Heart right ventricle (tissue), 16 donors: ENCODE data around the gene ATP5F1E. TPM values are rescaled to one million over a fixed set of nuclear protein-coding genes. Genes with fewer than 3 reads are reported as not detected.

Experiments used
- ATAC-seq, 8 donors: fragments of 200-7000 bp; cut with Tn5 transposase; one replicate each; pipeline ENCODE4 v1.9.1; 2020; ENCODE audit warnings: mild to moderate bottlenecking in 8 of 8, moderate library complexity in 8 of 8, moderate number of reproducible peaks in 1 of 8
- DNase-seq, 2 donors: peaks; one replicate each; pipeline ENCODE4 v3.0.0-alpha.2; 2020
- H3K27ac ChIP-seq, 10 donors: fragments of 200-600 bp; sonication (generic) in 2 of 10; one replicate each; pipeline versions ENCODE4 v1.5.0 to v1.8.0; 2020 to 2022; ENCODE audit warnings: mild to moderate bottlenecking in 3 of 10
- H3K27me3 ChIP-seq, 7 donors: fragments of 200-600 bp; one replicate each; pipeline ENCODE4 v1.8.0; 2021 to 2022; ENCODE audit warnings: mild to moderate bottlenecking in 2 of 7
- H3K36me3 ChIP-seq, 9 donors: fragments of 200-600 bp; sonication (generic) in 1 of 9; one replicate each; pipeline versions ENCODE4 v1.5.0 to v1.8.0; 2020 to 2022; ENCODE audit warnings: mild to moderate bottlenecking in 2 of 9
- H3K4me1 ChIP-seq, 9 donors: fragments of 200-600 bp; sonication (generic) in 1 of 9; one replicate each; pipeline versions ENCODE4 v1.5.0 to v1.8.0; 2020 to 2022; ENCODE audit warnings: mild to moderate bottlenecking in 4 of 9
- H3K4me3 ChIP-seq, 10 donors: fragments of 200-600 bp; sonication (generic) in 2 of 10; one replicate each; pipeline versions ENCODE4 v1.5.0 to v1.8.0; 2020 to 2022; ENCODE audit warnings: mild to moderate bottlenecking in 7 of 10, moderate library complexity in 2 of 10
- H3K9me3 ChIP-seq, 11 donors: fragments of 200-600 bp in 10 of 11; sonication (generic) in 2 of 11; one replicate each; pipeline versions ENCODE4 v1.5.0 to v1.8.0; 2013 to 2022; ENCODE audit warnings: mild to moderate bottlenecking in 2 of 11, control low read depth in 1 of 11, moderate library complexity in 1 of 11
- CTCF ChIP-seq, 9 donors: fragments of 200-600 bp; sonication (generic) in 2 of 9; IDR thresholded peaks; one replicate each; pipeline versions ENCODE4 v1.5.0 to v1.8.0; 2021 to 2022; ENCODE audit warnings: antibody characterized with exemption in 9 of 9, mild to moderate bottlenecking in 5 of 9, moderate library complexity in 1 of 9
- WGBS, 2 donors: extraction: QIAGEN DNeasy Blood & Tissue Kit; methylation state at CpG; one replicate each; pipeline ENCODE4 v1.1.7; 2013; ENCODE audit warnings: inconsistent platforms in 1 of 2; 5-methylcytosine and 5-hydroxymethylcytosine counted together
- intact Hi-C, 10 donors: fragments of 100-400 bp; cut with DNase I; formaldehyde crosslinking; loops; one replicate each; pipeline versions ENCODE4 v1.11.1 to v1.14.2; 2022
- polyA plus RNA-seq, 2 donors: library from polyadenylated mRNA; stranded (reverse); fragments of 200-250 nt; gene quantifications; one replicate each; pipeline ENCODE4 v1.2.3, GENCODE V29; 2013
- total RNA-seq, 10 donors: library from RNA; stranded (reverse); fragmentation: NEBNext Ultra II Directional in 3 of 10; extraction: Animal tissue kit (Norgen Biotek cat#: 25700) in 3 of 10; gene quantifications; one replicate each; pipeline versions ENCODE4 v1.2.1 to v1.2.4, GENCODE V29; 2021 to 2023
- donor health status: Arrhythmogenic right ventricular cardiomyopathy.
- donor health status: ischemic (EF 13 %, LVEDD 7.1; RV severe dilation, severe dysfunction).
- donor health status: healthy with polysubstance abuse.
- donor health status: DM: no; HTN: yes; CAD: no.
- donor health status: DM: no; HTN: no; CAD: no.
- donor health status: ischemic (EF 25% LVEDD 6.9; RV normal size, moderate dysfunction).
- donor health status: ischemic (EF 25% LVEDD 5.7; RV mildly dilated, moderate dysfunction).
- donor health status: healthy.
- donor health status: DM: yes; HTN: yes; CAD: no.
- donor health status: Ischemic cardiomyopathy.
- donor health status: ischemic (EF 35%, LVEDD 5.7; RV mildly dilated, moderate dysfunction).
- donor health status: nonischemic (EF 11% LVEDD 7.7; RV severe dilation, severe dysfunction).
- donor health status: DM: yes; HTN: yes; CAD: no.
- donor health status: PGD.
- donor health status: ischemic (EF 29% LVEDD 5.4; RV normal size, mild dysfunction).
- donor health status: nonischemic (EF 23%, LVEDD 6.1; RV moderate dilation, normal function).

The ATP5F1E gene
- total and polyA plus RNA-seq, 12 donors: 84.7 to 155 (median 121) TPM

GRCh38 chr20:58998656-58999055 lies 33.5 kb downstream of the ATP5F1E start:
- Histone ChIP-seq H3K4me1 (peaks cover 0 to 23% (median 9%) of the 10 kb centered on the region in 9 donors), H3K27me3 (no peaks in the 10 kb centered on the region), H3K27ac (no peak overlapping the region), H3K4me3 (no peak overlapping the region), H3K9me3 (no peaks in the 10 kb centered on the region), H3K36me3 (peaks cover 0 to 100% (median 57%) of the 10 kb centered on the region in 9 donors)
- intact Hi-C loops: loop anchor here in 1 of 10 donors (10.0 kb wide), 1 partner anchor 344 kb away; the partner anchor contains the start of gene STX16
- ATAC-seq (no peak), DNase-seq (no peak)
- no peak for TF ChIP-seq CTCF (IDR thresholded peaks at IDR 0.05)
- 92% methylated on average over 11 of the region's 11 CpGs for WGBS, 2 donors

GRCh38 chr20:58997141-58997770 lies 34.9 kb downstream of the ATP5F1E start:
- DNase-seq: no peak

GRCh38 chr20:58996226-58996611 lies 35.9 kb downstream of the ATP5F1E start:
- ATAC-seq: no peak
- intact Hi-C loops: loop anchor here in 1 of 10 donors (10.0 kb wide), 1 partner anchor 341 kb away; the partner anchor contains the start of gene STX16
- Histone ChIP-seq H3K4me3 (no peak overlapping the region), H3K27me3 (no peaks in the 10 kb centered on the region), H3K27ac (no peak overlapping the region), H3K9me3 (no peaks in the 10 kb centered on the region), H3K36me3 (peaks cover 0 to 100% (median 78%) of the 10 kb centered on the region in 9 donors), H3K4me1 (peaks cover 0 to 13% (median 4%) of the 10 kb centered on the region in 9 donors)
- TF ChIP-seq CTCF (IDR thresholded peaks at IDR 0.05): no peak
- DNase-seq: no peak
- WGBS, 2 donors: 92 to 93% methylated on average over 12 of the region's 12 CpGs

More at GRCh38 chr20:58997141-58997770, 34.9 kb downstream of the ATP5F1E start:
- H3K4me1 ChIP-seq: peaks cover 0 to 13% (median 4%) of the 10 kb centered on the region in 9 donors
- WGBS, 2 donors: 92 to 94% methylated on average over 24 of the region's 24 CpGs
- H3K4me3 ChIP-seq: no peak overlapping the region
- TF ChIP-seq CTCF (IDR thresholded peaks at IDR 0.05): no peak
- ATAC-seq: no peak
- intact Hi-C loops: loop anchor here in 1 of 10 donors (10.0 kb wide), 1 partner anchor 342 kb away; the partner anchor contains the start of gene STX16
- H3K36me3 ChIP-seq: peaks cover 0 to 100% (median 71%) of the 10 kb centered on the region in 9 donors
- no peaks in the 10 kb centered on the region for H3K27me3 ChIP-seq
- no peaks in the 10 kb centered on the region for H3K9me3 ChIP-seq
- H3K27ac ChIP-seq: no peak overlapping the region

- intact Hi-C loops: loop anchor here in 1 of 10 donors (10.0 kb wide), 1 partner anchor 341 kb away; the partner anchor contains the start of gene STX16
- no peaks in the 10 kb centered on the region for H3K9me3 ChIP-seq
- no peaks in the 10 kb centered on the region for H3K27me3 ChIP-seq
- H3K36me3 ChIP-seq: peaks cover 0 to 100% (median 81%) of the 10 kb centered on the region in 9 donors
- no peak overlapping the region for H3K27ac ChIP-seq
- no peak overlapping the region for H3K4me3 ChIP-seq
- 88% methylated on average over 18 of the region's 18 CpGs for WGBS, 2 donors
- DNase-seq: no peak
- peaks cover 0 to 13% (median 4%) of the 10 kb centered on the region in 9 donors for H3K4me1 ChIP-seq
- TF ChIP-seq CTCF (IDR thresholded peaks at IDR 0.05): no peak
- no peak for ATAC-seq
These were observed 36.5 kb downstream of the ATP5F1E start for GRCh38 chr20:58995461-58996225.
